ENCODE data around the gene CCSER1. TPM values are rescaled to one million over a fixed set of nuclear protein-coding genes. Genes with fewer than 3 reads are reported as not detected.

The CCSER1 gene
- total RNA-seq, 1 donor from 2014 or later, result 15.7 TPM

DNA sequence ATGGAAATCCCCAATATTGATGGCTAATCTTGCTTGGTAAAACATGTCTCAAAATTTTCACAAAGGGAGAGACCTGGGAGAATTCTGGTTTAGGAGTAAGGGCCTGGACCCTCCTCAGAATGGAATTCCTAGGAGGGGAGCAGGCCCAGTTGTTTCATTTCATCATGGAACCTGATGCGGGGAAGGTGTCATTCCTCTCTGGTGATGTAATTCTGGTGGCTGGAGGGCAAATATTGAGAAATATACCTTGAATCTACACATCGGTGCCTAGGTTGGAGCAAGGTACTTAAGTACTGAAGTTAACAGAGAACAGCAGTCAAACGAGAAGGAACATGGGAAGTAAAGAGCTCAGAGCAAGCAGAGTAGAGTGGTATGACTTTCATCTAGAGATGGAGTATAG, 23.2 kb upstream of the CCSER1 start:
- Mint-ChIP-seq H3K4me3 (ENCODE audit: unreplicated experiment) (no peak overlapping the region), H3K36me3 (ENCODE audit: unreplicated experiment) (no peaks in the 10 kb centered on the region), H3K4me1 (ENCODE audit: low read depth, unreplicated experiment) (no peaks in the 10 kb centered on the region), H3K27me3 (ENCODE audit: unreplicated experiment) (no peaks in the 10 kb centered on the region), H3K27ac (ENCODE audit: unreplicated experiment) (no peak overlapping the region), H3K9me3 (ENCODE audit: unreplicated experiment) (no peaks in the 10 kb centered on the region)
- TF ChIP-seq, protein P1, sequence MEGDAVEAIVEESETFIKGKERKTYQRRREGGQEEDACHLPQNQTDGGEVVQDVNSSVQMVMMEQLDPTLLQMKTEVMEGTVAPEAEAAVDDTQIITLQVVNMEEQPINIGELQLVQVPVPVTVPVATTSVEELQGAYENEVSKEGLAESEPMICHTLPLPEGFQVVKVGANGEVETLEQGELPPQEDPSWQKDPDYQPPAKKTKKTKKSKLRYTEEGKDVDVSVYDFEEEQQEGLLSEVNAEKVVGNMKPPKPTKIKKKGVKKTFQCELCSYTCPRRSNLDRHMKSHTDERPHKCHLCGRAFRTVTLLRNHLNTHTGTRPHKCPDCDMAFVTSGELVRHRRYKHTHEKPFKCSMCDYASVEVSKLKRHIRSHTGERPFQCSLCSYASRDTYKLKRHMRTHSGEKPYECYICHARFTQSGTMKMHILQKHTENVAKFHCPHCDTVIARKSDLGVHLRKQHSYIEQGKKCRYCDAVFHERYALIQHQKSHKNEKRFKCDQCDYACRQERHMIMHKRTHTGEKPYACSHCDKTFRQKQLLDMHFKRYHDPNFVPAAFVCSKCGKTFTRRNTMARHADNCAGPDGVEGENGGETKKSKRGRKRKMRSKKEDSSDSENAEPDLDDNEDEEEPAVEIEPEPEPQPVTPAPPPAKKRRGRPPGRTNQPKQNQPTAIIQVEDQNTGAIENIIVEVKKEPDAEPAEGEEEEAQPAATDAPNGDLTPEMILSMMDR (IDR thresholded peaks at IDR 0.05; ENCODE audit: partially characterized antibody, unreplicated experiment), result no peak
- no peak for DNase-seq

DNA sequence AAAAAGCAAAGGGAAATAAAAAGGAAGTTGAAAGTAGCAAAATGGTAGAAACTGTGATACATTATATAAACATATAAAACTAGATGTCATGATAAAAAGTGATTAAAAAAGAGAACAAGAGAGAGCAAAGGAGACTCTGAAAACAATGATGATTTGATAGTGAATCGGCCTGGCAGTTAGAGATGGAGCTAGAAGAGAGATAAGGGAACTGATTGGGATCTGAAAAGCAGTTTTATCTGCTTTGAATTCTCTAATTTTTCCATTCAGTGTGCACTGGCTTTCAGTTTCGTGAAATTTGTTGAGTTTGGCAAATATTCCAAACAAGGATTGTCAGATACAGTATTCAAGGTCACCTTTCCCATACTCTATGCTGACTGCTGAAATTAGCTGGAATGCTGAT, 21.9 kb upstream of the CCSER1 start:
- TF ChIP-seq, protein P1 (IDR thresholded peaks at IDR 0.05; ENCODE audit: partially characterized antibody, unreplicated experiment), result no peak
- H3K9me3 Mint-ChIP-seq (ENCODE audit: unreplicated experiment), result no peaks in the 10 kb centered on the region
- no peaks in the 10 kb centered on the region for H3K36me3 Mint-ChIP-seq (ENCODE audit: unreplicated experiment)
- no peak overlapping the region for H3K4me3 Mint-ChIP-seq (ENCODE audit: unreplicated experiment)
- no peaks in the 10 kb centered on the region for H3K4me1 Mint-ChIP-seq (ENCODE audit: low read depth, unreplicated experiment)
- no peak for DNase-seq
- no peak overlapping the region for H3K27ac Mint-ChIP-seq (ENCODE audit: unreplicated experiment)
- no peaks in the 10 kb centered on the region for H3K27me3 Mint-ChIP-seq (ENCODE audit: unreplicated experiment)

DNA sequence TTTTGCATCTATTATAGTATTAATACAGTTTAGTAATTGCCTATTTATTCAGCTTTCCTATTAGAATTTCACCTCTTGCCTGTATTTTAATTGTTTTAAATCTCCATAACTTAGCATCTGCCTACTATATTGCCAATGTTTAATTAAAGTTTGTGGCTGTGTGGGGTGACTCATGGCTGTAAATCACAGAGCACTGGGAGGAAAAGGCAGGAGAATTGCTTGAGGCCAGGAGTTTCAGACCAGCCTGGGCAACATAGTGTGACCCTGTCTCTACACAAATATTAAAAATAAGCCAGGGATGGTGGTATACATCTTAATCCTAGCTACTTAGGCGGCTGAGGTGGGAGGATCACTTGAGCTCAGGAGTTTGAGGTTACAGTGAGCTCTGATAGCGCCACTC, 14.5 kb upstream of the CCSER1 start:
- Mint-ChIP-seq H3K27ac (ENCODE audit: unreplicated experiment) (no peak overlapping the region), H3K36me3 (ENCODE audit: unreplicated experiment) (no peaks in the 10 kb centered on the region), H3K27me3 (ENCODE audit: unreplicated experiment) (peaks cover 4% of the 10 kb centered on the region), H3K4me3 (ENCODE audit: unreplicated experiment) (no peak overlapping the region), H3K4me1 (ENCODE audit: low read depth, unreplicated experiment) (no peaks in the 10 kb centered on the region), H3K9me3 (ENCODE audit: unreplicated experiment) (peaks cover 2% of the 10 kb centered on the region)
- DNase-seq, result no peak
- TF ChIP-seq, protein P1 (IDR thresholded peaks at IDR 0.05; ENCODE audit: partially characterized antibody, unreplicated experiment), result no peak

DNA sequence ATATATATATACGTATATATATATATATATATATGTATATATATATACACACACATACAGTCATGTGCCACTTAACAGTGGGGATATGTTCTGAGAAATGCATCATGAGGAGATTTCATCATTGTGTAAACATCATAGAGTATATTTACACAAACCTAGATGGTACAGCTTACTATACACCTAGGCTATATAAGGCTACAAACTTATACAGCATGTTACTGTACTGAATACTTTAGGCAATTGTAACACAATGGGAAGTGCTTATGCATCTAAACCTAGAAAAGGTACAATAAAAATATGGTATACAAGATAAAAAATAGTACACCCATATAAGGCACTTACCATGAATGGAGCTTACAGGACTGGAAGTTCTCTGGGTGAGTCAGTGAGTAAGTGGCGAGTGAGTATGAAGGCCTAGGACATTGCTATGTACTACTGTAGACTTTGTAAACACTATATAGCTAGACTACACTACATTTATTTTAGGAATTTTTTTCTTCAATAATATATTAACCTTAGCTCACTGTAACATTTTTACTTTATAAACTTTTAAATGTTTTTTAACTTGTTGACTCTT, 13.2 kb upstream of the CCSER1 start:
- Mint-ChIP-seq H3K36me3 (ENCODE audit: unreplicated experiment) (no peaks in the 10 kb centered on the region), H3K4me3 (ENCODE audit: unreplicated experiment) (no peak overlapping the region), H3K27ac (ENCODE audit: unreplicated experiment) (no peak overlapping the region), H3K27me3 (ENCODE audit: unreplicated experiment) (peaks cover 4% of the 10 kb centered on the region), H3K9me3 (ENCODE audit: unreplicated experiment) (peaks cover 2% of the 10 kb centered on the region), H3K4me1 (ENCODE audit: low read depth, unreplicated experiment) (no peaks in the 10 kb centered on the region)
- no peak for DNase-seq
- TF ChIP-seq, protein P1 (IDR thresholded peaks at IDR 0.05; ENCODE audit: partially characterized antibody, unreplicated experiment), result no peak

DNA sequence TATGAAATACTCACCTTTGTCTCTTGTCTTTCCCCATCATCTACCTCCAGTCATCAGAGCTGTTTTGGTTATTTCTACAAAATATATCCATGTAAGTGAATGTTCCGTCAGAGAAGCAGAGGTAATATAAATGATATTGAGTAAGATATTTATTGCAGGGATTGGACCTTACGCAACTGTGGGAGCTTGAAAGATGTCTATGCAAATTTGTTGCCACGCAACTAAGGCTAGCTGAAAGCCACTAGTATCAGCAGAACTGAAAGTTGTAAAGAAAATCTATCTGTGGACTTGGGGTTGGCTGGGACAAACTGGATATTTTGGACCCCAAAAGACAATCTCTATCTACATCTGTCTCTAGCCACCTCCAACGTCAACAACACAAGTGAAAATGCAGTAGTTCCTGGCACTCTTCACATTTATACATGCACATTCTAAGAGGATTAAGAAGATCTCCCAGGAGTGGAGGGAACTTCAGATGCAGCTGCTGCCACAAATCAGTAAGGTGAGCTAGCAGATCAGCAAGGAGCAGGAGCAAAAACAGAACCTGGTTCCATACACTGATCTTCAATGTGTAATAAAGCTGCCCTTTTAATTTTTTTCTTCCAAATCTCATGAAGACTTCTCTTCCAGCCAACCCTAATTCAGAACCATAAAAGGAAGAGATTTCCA, 8.5 kb upstream of the CCSER1 start:
- Mint-ChIP-seq H3K9me3 (ENCODE audit: unreplicated experiment) (peaks cover 2% of the 10 kb centered on the region), H3K36me3 (ENCODE audit: unreplicated experiment) (no peaks in the 10 kb centered on the region), H3K27me3 (ENCODE audit: unreplicated experiment) (peaks cover 5% of the 10 kb centered on the region), H3K4me3 (ENCODE audit: unreplicated experiment) (no peak overlapping the region), H3K27ac (ENCODE audit: unreplicated experiment) (no peak overlapping the region), H3K4me1 (ENCODE audit: low read depth, unreplicated experiment) (peaks cover 18% of the 10 kb centered on the region)
- TF ChIP-seq, protein P1 (IDR thresholded peaks at IDR 0.05; ENCODE audit: partially characterized antibody, unreplicated experiment), result no peak
- DNase-seq, result no peak
